ENCODE measurements around the gene NLN. TPM values are rescaled to one million over a fixed set of nuclear protein-coding genes. Genes with fewer than 3 reads are reported as not detected.

The NLN gene
- total RNA-seq, 1 donor, result 36.7 TPM

DNA sequence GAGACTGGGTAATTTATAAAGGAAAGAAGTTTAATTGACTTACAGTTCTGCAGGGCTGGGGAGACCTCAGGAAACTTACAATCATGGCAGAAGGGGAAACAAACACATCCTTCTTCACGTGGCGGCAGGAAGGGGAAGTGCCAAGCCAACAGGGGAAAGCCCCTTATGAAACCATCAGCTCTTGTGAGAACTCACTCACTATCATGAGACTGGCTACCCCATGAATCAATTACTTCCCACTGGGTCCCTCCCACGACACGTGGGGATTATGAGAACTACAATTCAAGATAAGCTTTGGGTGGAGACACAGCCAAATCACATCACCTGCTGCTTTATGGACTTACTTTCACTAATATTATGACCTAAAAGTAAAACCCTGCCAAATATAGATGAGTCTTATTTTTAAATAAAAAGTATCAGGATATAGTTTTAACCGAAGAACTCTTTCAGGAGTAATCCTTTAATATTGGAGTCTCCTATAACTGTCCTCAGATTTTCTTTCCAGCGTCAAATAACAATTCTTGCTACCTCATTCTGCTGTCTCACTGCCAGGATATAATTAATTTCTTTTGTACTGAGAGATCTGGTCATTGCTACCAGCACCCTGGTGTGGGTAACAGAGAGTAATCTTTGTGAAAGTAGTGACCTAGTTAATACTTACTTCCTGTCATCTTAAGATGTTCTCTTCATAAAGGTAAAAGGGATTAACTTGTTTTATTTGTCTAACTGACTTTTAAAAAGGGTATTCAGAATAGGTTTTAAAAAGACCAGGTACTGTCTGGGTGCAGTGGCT, 68.6 kb downstream of the NLN start:
- H3K4me3 ChIP-seq (ENCODE audit: low read depth, low read length), result no peak overlapping the region
- TF ChIP-seq, protein P1, sequence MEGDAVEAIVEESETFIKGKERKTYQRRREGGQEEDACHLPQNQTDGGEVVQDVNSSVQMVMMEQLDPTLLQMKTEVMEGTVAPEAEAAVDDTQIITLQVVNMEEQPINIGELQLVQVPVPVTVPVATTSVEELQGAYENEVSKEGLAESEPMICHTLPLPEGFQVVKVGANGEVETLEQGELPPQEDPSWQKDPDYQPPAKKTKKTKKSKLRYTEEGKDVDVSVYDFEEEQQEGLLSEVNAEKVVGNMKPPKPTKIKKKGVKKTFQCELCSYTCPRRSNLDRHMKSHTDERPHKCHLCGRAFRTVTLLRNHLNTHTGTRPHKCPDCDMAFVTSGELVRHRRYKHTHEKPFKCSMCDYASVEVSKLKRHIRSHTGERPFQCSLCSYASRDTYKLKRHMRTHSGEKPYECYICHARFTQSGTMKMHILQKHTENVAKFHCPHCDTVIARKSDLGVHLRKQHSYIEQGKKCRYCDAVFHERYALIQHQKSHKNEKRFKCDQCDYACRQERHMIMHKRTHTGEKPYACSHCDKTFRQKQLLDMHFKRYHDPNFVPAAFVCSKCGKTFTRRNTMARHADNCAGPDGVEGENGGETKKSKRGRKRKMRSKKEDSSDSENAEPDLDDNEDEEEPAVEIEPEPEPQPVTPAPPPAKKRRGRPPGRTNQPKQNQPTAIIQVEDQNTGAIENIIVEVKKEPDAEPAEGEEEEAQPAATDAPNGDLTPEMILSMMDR (IDR thresholded peaks at IDR 0.05; ENCODE audit: insufficient read depth, low read depth, low read length), result no peak
- DNase-seq (ENCODE audit: low read depth), result no peak

DNA sequence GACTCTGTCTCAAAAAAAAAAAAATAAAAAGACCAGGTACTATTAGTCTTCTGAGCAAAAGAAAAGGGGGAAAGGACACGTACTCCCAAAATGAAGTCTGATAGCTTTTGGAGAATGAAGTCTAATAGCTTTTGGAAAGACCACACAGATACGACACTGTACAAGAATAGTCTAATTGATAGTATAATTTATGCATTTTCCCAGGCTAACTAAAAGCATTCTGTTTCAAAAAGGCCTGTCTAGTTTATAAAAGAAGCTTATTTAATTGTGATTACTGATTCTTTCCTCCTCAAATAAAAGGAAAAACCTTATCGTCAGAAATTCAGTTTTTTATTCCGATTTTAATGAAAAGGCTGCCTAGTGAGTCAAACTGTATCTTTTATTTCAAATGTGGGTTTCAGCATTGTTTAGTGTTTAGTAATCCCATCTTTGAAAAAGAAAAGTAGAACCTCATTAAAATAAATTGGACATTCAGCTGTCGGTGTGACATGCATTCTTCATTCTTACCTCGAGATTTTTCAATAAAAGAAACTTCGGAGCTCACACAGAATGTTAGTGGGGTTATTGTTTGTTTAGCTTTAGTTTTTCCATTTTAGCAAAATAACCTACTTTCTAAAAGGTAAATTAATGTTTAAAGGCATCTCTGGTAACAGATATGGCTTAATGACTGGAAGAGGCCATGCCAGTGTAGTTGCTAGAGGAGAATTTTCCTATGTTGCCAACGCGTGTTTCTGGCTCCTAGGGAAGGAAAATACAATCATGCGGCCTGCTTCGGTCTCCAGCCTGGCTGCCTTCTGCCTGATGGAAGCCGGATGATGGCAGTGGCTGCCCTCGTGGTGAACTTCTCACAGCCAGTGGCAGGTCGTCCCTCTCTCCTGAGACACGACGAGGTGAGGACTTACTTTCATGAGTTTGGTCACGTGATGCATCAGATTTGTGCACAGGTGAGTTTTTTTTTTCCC, 70.0 kb downstream of the NLN start:
- DNase-seq (ENCODE audit: low read depth), result no peak
- TF ChIP-seq, protein P1 (IDR thresholded peaks at IDR 0.05; ENCODE audit: insufficient read depth, low read depth, low read length), result no peak
- no peak overlapping the region for H3K4me3 ChIP-seq (ENCODE audit: low read depth, low read length)

DNA sequence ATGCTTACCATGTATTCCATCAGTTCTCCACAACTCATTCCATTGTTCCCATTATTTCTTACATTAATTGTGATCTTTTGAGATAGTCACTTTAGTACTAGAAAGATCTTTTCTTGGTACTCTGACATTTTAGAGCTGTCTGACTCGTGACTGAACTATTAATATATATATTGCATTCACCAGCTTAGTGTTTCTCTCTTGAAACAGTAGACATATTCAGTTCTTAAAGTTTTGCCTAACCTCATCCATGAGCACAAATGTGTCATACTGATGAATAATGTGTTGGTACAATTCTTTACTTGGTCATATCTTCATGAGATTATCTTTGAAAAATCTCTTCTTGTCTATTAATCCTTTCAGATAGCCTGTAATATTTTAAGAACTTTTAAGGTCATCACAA, 74.3 kb downstream of the NLN start:
- no peak for DNase-seq (ENCODE audit: low read depth)
- H3K4me3 ChIP-seq (ENCODE audit: low read depth, low read length), result no peak overlapping the region
- TF ChIP-seq, protein P1 (IDR thresholded peaks at IDR 0.05; ENCODE audit: insufficient read depth, low read depth, low read length), result no peak

DNA sequence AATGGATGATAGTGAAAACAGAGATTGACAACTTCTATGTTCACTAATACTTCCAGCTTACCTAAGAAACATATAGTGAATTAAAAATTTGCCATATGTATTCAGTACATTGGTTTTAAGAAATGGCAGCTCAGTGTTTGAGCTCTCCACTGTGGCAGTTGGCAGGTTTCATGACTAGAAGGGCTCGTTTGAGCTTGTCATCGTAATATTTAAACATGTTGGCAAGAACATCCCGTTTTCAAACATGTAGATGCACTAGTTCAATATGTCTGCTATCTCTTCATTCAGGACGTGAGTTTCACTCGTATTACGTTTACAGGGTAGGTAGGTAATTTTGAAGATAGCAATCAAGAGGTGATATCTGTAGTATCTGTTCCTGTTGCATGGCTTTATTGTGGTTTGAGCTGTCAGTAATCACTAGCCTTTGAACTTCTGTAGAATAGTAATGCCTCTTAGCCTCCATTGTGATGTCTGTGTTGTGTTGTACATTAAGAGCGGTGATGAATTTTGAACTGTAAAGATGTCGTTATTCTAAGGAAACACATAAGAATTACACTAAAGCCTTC, 74.8 kb downstream of the NLN start:
- no peak overlapping the region for H3K4me3 ChIP-seq (ENCODE audit: low read depth, low read length)
- no peak for DNase-seq (ENCODE audit: low read depth)
- TF ChIP-seq, protein P1 (IDR thresholded peaks at IDR 0.05; ENCODE audit: insufficient read depth, low read depth, low read length), result no peak

DNA sequence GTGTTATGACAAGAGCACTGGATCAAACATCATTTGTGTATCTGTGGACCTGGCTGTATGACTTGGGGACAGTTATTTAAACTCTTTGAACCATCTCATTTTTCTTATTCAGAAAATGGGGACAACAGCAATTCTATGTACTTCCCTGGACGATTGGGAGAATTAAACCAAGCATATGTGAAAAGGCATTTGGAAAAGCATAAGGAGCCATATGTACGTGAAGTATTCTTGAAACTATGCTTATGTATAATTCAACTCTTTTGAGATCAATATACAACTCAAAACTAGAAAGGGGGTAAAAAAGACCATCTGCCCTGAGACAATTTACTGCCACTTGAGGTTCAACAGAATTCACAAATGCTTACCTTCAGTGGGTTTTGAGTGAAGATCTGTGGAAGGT, 75.5 kb downstream of the NLN start:
- no peak for DNase-seq (ENCODE audit: low read depth)
- no peak overlapping the region for H3K4me3 ChIP-seq (ENCODE audit: low read depth, low read length)
- TF ChIP-seq, protein P1 (IDR thresholded peaks at IDR 0.05; ENCODE audit: insufficient read depth, low read depth, low read length), result no peak

DNA sequence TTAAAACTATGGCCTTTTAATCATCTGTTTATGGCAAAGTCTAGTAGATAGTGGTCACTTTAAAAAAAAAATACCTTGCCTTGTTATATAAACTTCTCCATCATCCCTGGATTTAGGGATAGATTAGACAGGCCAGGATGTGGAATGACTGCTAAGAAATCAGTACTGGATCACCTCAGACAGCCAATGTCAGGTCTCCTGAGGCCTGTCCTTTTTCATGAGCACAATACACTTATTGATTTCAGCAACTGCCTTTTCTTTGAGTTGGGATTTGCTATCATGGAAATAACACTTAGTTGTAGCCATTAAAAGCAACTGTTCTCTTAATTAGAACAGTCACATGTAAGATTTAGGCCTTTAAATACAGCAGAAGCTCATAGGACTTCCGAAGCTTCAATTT, 77.9 kb downstream of the NLN start:
- DNase-seq (ENCODE audit: low read depth), result no peak

More for the DNA sequence above, 77.9 kb downstream of the NLN start:
- H3K4me3 ChIP-seq (ENCODE audit: low read depth, low read length), result no peak overlapping the region
- TF ChIP-seq, protein P1 (IDR thresholded peaks at IDR 0.05; ENCODE audit: insufficient read depth, low read depth, low read length), result no peak
